Breast epithelium (tissue), 4 donors: ENCODE data around the gene RNU1-1. TPM values are rescaled to one million over a fixed set of nuclear protein-coding genes. Genes with fewer than 3 reads are reported as not detected.
"Not testable (repeated sequence)": the region's sequence is repeated elsewhere in the genome, so short reads cannot be mapped to it uniquely, and the experiment has no call there.

Experiments used
- DNase-seq, 2 donors: peaks; one replicate each; pipeline ENCODE4 v3.0.0-alpha.2; 2019; ENCODE audit warnings: low spot score in 2 of 2
- H3K27ac ChIP-seq, 2 donors: fragments of 200-600 bp; sonication (generic) in 1 of 2; one replicate each; pipeline ENCODE4 v1.5.1; 2016 to 2019; ENCODE audit warnings: mild to moderate bottlenecking in 1 of 2
- H3K27me3 ChIP-seq, 2 donors: fragments of 200-600 bp; sonication (generic) in 1 of 2; one replicate each; pipeline versions ENCODE4 v1.5.1 to v1.6.0; 2017 to 2019; ENCODE audit warnings: control low read depth in 1 of 2, mild to moderate bottlenecking in 1 of 2
- H3K36me3 ChIP-seq: fragments of 200-600 bp; one replicate; pipeline ENCODE4 v1.5.1; 2019
- H3K4me1 ChIP-seq, 2 donors: fragments of 200-600 bp; sonication (generic); one replicate each; pipeline ENCODE4 v1.5.1; 2016 to 2019; ENCODE audit warnings: control low read depth in 1 of 2
- H3K4me3 ChIP-seq, 3 donors: fragments of 200-600 bp; sonication (generic); 1 replicate in 2 of 3; 2 replicates in 1 of 3; pipeline ENCODE4 v1.5.1; 2016 to 2019; ENCODE audit warnings: mild to moderate bottlenecking in 3 of 3, moderate library complexity in 2 of 3
- H3K9me3 ChIP-seq, 2 donors: fragments of 200-600 bp; sonication (generic) in 1 of 2; one replicate each; pipeline ENCODE4 v1.5.1; 2016 to 2019; ENCODE audit warnings: control low read depth in 1 of 2
- POLR2A ChIP-seq: fragments of 450-650 bp; IDR thresholded peaks from one replicate; pipeline ENCODE4 v1.6.1; 2016; ENCODE audit warnings: antibody characterized with exemption, mild to moderate bottlenecking, moderate library complexity
- intact Hi-C: fragments of 100-400 bp; cut with DNase I; formaldehyde crosslinking; loops from one replicate; pipeline ENCODE4 v1.15.1; 2023; ENCODE audit warnings: low total_unique reads
- total RNA-seq, 3 donors: library from RNA; depleted of rRNA; stranded (reverse); fragments of >200 nt; gene quantifications; one replicate each; pipeline ENCODE4 v1.1.0, GENCODE V29; 2016

RNU1-1 gene
- total RNA-seq, 3 donors from 2014 or later, result under 0.01 TPM

DNA sequence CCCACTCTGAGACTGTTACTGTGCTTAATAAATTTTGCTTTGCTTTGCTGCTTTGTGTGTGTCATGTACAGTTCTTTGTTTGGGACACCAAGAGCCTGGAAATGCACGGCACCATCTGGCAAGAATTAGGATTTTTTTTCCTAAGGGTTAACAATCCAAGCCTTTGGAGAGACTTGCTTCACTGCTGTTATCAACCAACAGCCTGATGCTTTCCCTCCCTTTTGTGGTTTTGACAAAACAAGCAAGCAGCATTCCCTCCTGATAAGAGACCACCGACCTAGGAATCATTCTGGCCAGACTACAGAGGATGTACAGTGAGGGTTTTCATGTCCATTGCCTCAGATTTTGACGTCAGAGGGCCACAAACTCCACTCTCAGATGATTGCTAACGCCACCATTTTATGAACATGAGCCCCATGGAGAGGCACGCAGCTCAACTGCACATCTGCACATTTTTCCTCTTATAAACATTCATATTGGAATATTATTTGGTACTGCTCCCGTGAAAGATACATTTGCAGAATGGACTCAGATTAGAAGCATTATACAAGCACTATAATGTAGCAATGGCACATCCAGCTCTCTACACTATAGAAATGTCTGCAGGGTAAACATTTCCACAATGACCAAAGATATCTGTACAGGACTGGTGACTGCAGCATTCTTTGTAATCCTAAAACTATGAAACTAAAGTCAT lies 5.3 kb upstream of the RNU1-1 start:
- H3K27me3 ChIP-seq, H3K4me3 ChIP-seq, H3K4me1 ChIP-seq, H3K27ac ChIP-seq, H3K9me3 ChIP-seq, H3K36me3 ChIP-seq, intact Hi-C loops, DNase-seq: not testable (repeated sequence)

DNA sequence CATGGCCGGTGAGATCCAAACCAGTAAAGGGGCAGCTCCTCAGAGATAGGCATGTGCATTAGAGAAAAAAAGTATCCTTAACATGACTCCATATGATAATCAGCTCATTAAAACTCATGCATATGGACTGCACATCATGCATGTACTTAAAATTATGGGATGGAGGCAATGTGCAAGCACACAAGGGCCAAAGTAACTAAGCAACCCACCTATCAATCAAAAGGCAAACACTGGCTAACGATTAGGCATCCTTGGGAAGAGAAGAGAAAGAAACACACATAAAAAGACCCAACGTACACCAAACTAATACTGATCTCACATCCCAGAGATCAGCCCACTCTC lies 4.8 kb upstream of the RNU1-1 start:
- H3K9me3 ChIP-seq, H3K4me3 ChIP-seq, H3K27me3 ChIP-seq, DNase-seq, H3K36me3 ChIP-seq, H3K4me1 ChIP-seq, H3K27ac ChIP-seq, intact Hi-C loops: not testable (repeated sequence)

DNA sequence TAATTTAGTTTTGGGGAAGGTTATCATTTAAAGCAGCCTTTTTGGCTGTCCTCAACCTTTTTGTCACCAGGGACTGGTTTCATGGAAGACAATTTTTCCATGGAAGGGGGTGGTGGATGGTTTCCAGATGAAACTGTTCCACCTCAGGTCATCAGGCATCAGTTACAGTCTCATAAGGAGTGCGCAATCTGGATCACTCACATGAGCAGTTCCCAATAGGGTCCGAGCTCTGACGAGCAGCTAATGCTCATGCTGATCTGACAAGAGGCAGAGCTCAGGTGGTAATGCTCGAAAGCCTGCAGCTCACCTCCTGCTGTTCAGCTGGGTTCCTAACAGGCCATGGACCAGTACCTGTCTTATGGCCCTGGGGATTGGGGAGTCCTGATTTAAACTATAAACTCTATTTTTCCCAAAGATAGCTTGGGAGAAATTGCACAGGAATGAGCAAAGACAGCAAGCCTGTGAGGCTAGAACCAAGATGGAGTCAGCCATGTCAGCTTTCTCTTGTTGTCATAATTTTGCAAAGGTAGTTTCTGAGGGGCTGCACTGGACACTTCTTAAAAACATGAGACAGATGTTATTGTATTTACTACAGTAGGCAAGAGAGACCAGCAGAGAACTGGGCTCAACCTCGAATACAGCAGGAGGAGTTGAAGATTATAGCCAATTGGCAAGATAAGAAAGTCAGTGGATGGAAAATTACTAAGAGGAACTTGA lies 2.8 kb upstream of the RNU1-1 start:
- H3K27me3 ChIP-seq, DNase-seq, H3K9me3 ChIP-seq, H3K27ac ChIP-seq, H3K4me1 ChIP-seq, intact Hi-C loops, H3K36me3 ChIP-seq, H3K4me3 ChIP-seq: not testable (repeated sequence)

DNA sequence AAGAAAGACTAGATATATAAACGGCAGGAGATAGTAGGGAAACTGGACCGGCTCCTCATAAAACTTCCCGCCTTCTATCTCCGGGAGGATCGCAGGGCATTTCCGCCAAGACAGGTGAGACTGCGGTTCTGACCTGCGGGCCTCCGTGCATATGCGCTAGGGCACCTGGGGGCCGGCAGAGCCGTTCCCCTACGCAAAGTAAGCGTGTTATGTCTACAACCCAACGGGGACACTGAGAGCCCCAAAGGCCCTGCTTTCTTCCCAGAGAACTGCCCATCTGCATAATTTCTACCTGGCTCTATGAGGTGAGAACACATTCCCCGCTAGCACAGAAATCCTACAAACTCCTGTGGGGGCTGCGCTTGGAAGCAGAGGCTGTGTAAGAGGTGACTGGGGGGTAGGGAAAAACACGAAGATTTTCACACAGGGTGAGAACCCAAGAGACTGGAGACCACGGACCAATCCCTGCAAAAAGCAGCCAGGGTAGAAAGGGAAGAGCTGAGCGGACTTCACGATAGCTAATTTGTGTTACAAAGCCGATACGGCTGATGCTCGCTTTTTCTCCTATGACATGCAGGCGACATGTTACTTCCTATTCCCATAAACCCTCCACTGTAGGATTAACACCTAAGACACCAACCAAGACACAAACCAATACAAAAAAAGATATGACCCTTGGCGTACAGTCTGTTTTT lies 526 bp downstream of the RNU1-1 start:
- H3K9me3 ChIP-seq, H3K4me1 ChIP-seq, H3K36me3 ChIP-seq, intact Hi-C loops, H3K27me3 ChIP-seq: not testable (repeated sequence)
- Histone ChIP-seq H3K4me3 (peak overlapping the region in 2 of 3 donors; percentile 40 to 60), H3K27ac (peak overlapping the region; percentile 60 to 94)
- TF ChIP-seq POLR2A, result peak; percentile 64
- DNase-seq, result peak in 1 of 2 donors; percentile 46

DNA sequence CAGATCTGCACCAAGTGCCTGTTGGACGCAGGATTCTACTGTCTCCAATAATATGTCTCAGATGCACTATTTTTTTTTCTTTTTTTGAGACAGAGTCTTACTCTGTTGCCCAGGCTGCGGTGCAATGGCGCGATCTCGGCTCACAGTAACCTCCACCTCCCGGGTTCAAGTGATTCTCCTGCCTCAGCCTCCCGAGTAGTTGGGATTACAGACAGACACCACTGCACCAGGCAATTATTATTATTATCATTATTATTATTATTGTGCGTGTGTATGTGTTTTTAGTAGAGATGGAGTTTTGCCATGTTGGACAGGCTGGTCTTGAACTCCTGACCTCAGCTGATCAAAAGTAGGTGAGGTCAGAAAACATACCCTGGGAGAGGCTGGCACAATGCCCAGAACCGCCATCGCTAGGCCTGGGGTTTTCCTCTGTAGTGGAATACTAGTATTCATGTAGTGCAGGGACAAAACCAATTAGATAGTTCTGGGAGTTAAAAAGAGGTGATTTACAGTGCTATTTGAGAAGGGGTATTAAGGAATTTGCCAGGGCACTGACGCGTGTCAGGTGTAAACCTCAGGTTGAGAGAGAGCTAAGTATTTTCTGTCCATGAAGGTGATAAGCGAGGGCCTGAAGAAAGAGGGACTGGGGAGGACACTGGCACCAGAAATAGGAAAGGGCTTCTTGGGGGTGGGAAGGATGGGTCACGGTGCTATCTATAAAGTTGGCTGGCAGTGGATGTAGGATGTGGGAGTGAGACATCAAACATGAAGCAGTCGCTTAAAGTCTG lies 1.3 kb downstream of the RNU1-1 start:
- intact Hi-C loops, H3K9me3 ChIP-seq, DNase-seq, H3K27me3 ChIP-seq, H3K36me3 ChIP-seq, H3K4me1 ChIP-seq: not testable (repeated sequence)
- peak overlapping the region in 1 of 3 donors; percentile 60 for H3K4me3 ChIP-seq
- H3K27ac ChIP-seq, result peak overlapping the region in 1 of 2 donors; percentile 94

DNA sequence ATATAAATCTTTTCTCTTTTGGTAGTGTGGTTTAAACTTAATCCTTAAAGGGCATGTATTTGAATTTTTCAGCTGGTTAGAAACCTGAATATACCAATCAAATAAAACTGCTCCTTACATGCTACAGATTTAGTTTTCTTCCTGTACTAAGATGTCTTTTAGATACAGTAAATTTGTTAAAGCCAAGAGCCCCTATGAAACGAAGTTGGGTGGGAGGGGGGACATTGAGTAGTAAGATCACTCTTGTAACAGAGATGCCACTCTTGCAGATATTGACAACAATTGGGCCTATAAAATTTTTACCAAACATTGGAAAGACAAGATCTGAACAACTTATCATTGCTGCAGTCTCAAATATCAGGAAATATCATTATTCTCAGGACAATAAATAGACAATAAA lies 2.2 kb downstream of the RNU1-1 start:
- H3K27me3 ChIP-seq, intact Hi-C loops, H3K9me3 ChIP-seq, H3K4me1 ChIP-seq, H3K4me3 ChIP-seq, H3K36me3 ChIP-seq, H3K27ac ChIP-seq, DNase-seq: not testable (repeated sequence)

DNA sequence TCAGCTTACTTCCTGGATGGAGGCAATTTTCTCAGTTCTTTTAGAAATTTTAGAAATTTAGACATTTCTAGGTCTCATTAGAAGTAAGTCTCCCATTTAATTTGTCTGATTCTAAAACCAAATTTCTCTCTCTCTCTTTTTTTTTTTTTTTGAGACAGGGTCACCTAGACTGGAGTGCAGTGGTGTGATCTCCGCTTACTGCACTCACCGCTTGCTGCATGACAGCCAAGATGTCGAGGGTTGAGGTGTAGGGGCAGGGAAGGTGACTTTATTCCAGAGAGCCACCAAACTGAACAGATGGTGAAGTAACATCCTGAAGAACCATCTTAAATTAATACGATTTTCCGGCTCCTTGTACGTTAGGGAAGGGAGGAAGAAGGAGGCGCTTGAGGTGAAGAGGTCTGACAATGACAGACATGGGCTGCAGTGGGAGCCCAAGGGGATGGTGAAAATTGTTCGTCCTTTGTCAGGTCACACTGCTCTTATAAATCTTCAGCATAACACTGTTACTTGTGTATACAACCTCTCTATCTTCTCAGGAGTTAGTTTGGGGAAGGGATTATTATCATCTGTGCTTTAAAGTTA lies 5.1 kb downstream of the RNU1-1 start:
- H3K27me3 ChIP-seq, H3K36me3 ChIP-seq, H3K27ac ChIP-seq, H3K9me3 ChIP-seq, intact Hi-C loops, H3K4me3 ChIP-seq, DNase-seq, H3K4me1 ChIP-seq: not testable (repeated sequence)

DNA sequence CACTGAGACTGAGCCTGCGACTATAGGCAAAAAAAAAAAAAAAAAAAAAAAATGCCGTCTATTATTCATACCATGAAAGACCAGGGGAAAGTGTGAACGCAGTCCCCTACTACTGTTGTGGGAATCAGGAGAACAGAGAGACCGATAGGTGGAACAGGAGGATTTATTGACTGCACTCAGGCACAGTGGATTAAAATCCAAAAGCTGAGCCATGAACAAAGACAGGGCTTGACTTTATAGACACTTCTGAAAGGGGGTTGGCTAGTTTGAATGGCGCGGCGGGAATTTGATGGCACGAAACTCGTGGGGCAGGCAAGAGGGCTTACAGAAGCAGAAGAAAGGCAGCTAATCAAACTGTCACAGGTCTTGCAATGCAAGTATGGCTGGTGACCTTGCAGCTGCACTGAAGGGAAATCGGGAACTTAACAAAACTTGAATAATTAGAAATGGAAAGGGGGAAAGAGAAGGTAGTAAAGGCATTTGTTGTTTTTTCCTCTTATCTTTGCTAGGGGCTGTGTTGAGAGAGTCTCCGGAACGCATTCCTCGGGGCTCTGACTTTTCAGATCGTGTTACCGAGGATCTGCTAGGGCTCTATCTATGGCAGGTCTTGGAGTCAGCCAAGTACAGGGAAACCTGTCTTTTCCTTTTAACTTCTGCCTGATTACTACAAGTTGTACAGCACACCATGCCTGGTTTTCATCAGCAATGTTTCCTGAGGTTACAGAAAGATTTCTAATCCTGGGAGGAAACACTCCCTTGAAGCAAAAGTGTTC lies 7.5 kb downstream of the RNU1-1 start:
- intact Hi-C loops, H3K27ac ChIP-seq, H3K4me3 ChIP-seq, H3K4me1 ChIP-seq, H3K9me3 ChIP-seq, DNase-seq, H3K36me3 ChIP-seq, H3K27me3 ChIP-seq: not testable (repeated sequence)

DNA sequence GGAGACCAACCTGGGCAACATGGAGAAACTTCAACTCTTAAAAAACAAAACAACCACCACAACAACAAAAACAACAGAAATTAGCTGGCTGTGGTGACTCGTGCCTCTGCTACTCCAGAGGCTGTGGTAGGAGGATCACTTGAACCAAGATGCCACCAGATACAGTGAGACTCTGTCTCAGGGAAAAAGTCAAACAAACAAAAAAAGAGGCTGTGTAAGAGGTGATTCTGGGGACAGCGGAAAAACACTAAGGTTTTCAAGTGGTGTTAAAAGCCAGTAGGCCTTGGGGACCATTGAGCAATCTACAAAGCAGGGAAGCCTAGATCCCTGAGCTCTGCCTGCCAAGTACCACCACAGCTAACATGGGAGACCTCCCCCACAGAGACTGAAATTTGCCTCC lies 8.2 kb downstream of the RNU1-1 start:
- H3K4me1 ChIP-seq, H3K27me3 ChIP-seq, H3K4me3 ChIP-seq, H3K36me3 ChIP-seq, intact Hi-C loops, H3K27ac ChIP-seq, H3K9me3 ChIP-seq, DNase-seq: not testable (repeated sequence)
